ENCODE measurements around the gene CTTN. TPM values are rescaled to one million over a fixed set of nuclear protein-coding genes. Genes with fewer than 3 reads are reported as not detected.

Gene CTTN
- total RNA-seq, 1 donor from 2014 or later: 313 TPM

DNA sequence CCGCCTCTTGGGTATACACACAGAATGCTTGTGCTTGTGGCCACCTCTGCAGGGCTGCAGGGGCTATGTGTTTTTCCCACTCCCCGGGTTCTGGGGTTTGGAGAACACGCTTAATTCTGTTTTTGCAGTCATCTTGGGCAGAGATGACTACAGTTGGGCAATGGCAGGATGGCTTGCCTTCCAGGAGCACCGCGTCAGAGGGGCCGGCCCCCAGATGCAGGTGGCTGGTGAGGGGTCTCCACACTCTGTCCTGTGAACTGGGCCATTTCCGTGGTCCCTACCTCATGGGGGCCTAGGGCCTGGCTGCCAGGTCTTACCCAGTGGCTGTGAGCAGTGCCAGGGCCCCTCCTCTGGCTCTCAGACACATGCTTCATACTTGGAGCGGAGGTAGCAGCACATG, 68.3 kb downstream of the CTTN start:
- H3K27ac Mint-ChIP-seq (ENCODE audit: unreplicated experiment): no peak overlapping the region
- TF ChIP-seq, protein P1, sequence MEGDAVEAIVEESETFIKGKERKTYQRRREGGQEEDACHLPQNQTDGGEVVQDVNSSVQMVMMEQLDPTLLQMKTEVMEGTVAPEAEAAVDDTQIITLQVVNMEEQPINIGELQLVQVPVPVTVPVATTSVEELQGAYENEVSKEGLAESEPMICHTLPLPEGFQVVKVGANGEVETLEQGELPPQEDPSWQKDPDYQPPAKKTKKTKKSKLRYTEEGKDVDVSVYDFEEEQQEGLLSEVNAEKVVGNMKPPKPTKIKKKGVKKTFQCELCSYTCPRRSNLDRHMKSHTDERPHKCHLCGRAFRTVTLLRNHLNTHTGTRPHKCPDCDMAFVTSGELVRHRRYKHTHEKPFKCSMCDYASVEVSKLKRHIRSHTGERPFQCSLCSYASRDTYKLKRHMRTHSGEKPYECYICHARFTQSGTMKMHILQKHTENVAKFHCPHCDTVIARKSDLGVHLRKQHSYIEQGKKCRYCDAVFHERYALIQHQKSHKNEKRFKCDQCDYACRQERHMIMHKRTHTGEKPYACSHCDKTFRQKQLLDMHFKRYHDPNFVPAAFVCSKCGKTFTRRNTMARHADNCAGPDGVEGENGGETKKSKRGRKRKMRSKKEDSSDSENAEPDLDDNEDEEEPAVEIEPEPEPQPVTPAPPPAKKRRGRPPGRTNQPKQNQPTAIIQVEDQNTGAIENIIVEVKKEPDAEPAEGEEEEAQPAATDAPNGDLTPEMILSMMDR (IDR thresholded peaks at IDR 0.05): no peak
- no peaks in the 10 kb centered on the region for H3K9me3 Mint-ChIP-seq (ENCODE audit: unreplicated experiment)
- no peaks in the 10 kb centered on the region for H3K36me3 Mint-ChIP-seq (ENCODE audit: unreplicated experiment)
- no peaks in the 10 kb centered on the region for H3K4me1 Mint-ChIP-seq (ENCODE audit: unreplicated experiment)
- no peak overlapping the region for H3K4me3 Mint-ChIP-seq (ENCODE audit: unreplicated experiment)
- DNase-seq (ENCODE audit: extremely low spot score, unreplicated experiment): no peak
- H3K27me3 Mint-ChIP-seq (ENCODE audit: unreplicated experiment): peaks cover 24% of the 10 kb centered on the region

DNA sequence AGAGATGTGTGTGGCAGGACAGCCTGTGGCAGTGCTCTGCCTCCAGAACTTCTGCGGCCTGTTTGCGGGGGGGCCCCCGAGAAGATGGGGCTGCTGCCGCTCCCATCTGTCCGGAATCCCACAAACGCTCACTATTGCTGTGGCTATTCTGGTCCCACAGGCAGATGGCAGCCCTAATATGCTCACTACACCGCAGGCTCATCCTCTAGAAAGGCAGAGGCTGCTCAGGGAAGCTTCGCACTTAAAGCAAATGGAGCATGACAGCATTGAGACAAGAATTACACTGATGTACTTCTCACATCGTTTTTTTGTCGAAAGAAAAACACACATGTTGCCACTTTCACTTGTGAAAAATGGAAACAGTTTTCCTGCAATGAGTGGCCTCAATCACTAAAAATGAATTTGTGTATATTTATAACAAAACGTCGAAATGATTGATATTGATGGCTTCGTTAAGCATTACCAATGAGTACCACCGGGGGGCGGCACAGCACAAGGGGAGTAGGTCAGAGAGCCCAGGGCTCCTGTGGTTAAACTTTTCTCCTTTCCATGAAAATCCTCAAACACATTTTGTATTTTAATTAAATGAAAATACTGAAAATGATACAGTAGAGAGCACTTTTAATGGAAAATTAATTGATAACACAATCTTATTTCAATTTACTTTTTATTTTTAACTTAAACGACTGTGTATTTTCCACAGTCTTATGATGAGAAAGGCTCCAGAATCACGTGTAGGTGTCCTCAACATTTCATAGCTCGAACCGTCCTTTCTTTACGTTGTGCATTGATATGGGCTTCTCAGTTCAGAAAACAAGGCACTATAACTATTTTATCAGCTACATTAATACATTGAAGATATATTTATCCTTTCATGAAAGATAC, 69.1 kb downstream of the CTTN start:
- H3K9me3 Mint-ChIP-seq (ENCODE audit: unreplicated experiment): no peaks in the 10 kb centered on the region

DNA sequence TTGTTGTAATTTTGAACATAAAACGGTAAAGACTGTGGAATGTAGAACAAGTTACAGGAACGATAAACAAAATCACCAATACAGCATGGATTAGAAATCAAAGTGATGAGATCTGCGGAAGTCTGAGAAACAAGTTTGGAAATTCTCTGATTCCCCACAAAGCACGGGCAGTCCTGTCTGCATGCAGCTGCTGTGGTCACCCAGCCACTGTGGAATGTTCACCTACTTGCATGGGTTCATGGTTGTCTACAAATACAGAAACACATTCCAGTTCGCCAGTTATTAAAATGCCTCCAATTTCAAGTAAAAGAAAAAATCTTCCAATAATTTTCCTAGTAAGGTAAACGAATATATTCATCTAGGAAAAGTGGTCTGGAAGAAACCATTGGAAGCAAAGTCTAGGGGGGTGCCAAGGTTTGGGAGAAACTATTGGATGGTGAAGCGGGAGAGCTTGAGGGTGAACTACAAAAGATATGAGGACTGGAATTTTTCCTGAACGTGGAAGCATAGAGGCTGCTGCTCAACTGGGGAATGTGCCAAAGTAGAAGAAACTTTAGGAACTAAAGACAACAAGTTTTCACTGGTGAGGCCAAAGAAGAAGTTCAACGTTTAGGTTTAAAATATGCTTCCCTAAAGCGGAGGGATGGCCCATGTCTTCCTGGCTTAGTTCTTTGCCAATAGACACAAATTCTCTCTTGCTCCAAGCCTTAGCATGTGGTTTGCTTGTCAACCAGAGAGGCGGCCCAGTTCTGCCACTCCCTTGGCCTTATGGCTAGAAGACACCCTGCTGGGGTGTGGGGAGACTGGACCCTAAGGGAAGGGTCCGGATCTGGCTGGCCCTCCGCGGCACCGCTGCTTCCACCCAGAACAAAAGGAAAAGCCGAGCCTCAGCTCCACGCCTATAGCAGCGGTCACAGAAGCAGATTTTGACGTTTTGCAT, 70.2 kb downstream of the CTTN start:
- no peaks in the 10 kb centered on the region for H3K4me1 Mint-ChIP-seq (ENCODE audit: unreplicated experiment)
- no peaks in the 10 kb centered on the region for H3K36me3 Mint-ChIP-seq (ENCODE audit: unreplicated experiment)
- no peaks in the 10 kb centered on the region for H3K9me3 Mint-ChIP-seq (ENCODE audit: unreplicated experiment)
- H3K27ac Mint-ChIP-seq (ENCODE audit: unreplicated experiment): no peak overlapping the region
- DNase-seq (ENCODE audit: extremely low spot score, unreplicated experiment): peak; percentile 76
- TF ChIP-seq, protein P1 (IDR thresholded peaks at IDR 0.05): no peak
- H3K27me3 Mint-ChIP-seq (ENCODE audit: unreplicated experiment): peaks cover 19% of the 10 kb centered on the region
- H3K4me3 Mint-ChIP-seq (ENCODE audit: unreplicated experiment): no peak overlapping the region

More for the DNA sequence above, 69.1 kb downstream of the CTTN start:
- Mint-ChIP-seq H3K4me1 (ENCODE audit: unreplicated experiment) (no peaks in the 10 kb centered on the region), H3K36me3 (ENCODE audit: unreplicated experiment) (no peaks in the 10 kb centered on the region), H3K27ac (ENCODE audit: unreplicated experiment) (no peak overlapping the region), H3K4me3 (ENCODE audit: unreplicated experiment) (no peak overlapping the region), H3K27me3 (ENCODE audit: unreplicated experiment) (peaks cover 19% of the 10 kb centered on the region)
- no peak for DNase-seq (ENCODE audit: extremely low spot score, unreplicated experiment)
- TF ChIP-seq, protein P1 (IDR thresholded peaks at IDR 0.05): peak; percentile 91

DNA sequence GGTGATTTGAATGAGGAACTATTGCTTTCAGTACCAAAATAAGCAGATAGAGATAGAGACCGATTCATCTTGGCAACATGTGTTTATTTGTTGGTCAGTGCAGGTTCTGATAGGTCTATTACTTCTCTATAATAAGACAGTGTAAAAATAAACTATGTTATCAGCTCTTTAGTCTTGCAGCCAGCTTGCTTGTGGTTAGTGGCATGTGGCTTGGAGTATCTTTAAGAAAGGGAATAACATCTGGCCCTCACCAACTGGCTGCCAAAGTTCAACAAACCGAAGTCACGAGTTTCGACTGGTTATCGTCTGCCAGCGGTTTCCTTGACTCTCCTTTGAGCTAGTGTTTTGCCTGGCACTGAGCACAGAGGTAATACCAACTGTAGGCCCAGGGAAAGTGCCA, 71.8 kb downstream of the CTTN start:
- no peaks in the 10 kb centered on the region for H3K4me1 Mint-ChIP-seq (ENCODE audit: unreplicated experiment)
- TF ChIP-seq, protein P1 (IDR thresholded peaks at IDR 0.05): no peak
- H3K36me3 Mint-ChIP-seq (ENCODE audit: unreplicated experiment): no peaks in the 10 kb centered on the region
- no peaks in the 10 kb centered on the region for H3K9me3 Mint-ChIP-seq (ENCODE audit: unreplicated experiment)
- H3K27me3 Mint-ChIP-seq (ENCODE audit: unreplicated experiment): peaks cover 19% of the 10 kb centered on the region
- no peak overlapping the region for H3K4me3 Mint-ChIP-seq (ENCODE audit: unreplicated experiment)
- no peak overlapping the region for H3K27ac Mint-ChIP-seq (ENCODE audit: unreplicated experiment)
- no peak for DNase-seq (ENCODE audit: extremely low spot score, unreplicated experiment)

DNA sequence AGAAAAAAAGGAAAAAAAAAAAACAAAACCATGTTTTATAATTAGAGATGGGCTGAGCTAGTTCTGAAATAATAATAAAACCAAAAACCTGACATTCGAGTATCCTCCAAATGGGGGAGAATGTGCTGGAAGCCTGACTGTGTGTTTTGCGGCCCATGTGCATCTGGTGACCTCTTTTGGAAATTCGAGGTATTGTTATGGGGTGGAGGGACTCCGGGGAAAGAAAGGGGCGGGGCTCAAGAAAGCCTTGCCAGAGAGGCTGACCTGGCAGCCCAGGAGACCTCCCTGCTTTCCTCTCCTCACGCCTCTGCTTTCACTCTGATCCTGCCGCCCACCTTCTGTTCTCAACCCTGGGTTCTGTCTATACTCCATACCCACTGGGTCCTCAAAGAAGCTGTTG, 72.9 kb downstream of the CTTN start:
- H3K27me3 Mint-ChIP-seq (ENCODE audit: unreplicated experiment): peaks cover 19% of the 10 kb centered on the region
- DNase-seq (ENCODE audit: extremely low spot score, unreplicated experiment): no peak
- no peak overlapping the region for H3K4me3 Mint-ChIP-seq (ENCODE audit: unreplicated experiment)
- no peaks in the 10 kb centered on the region for H3K9me3 Mint-ChIP-seq (ENCODE audit: unreplicated experiment)
- H3K27ac Mint-ChIP-seq (ENCODE audit: unreplicated experiment): no peak overlapping the region
- no peaks in the 10 kb centered on the region for H3K36me3 Mint-ChIP-seq (ENCODE audit: unreplicated experiment)
- TF ChIP-seq, protein P1 (IDR thresholded peaks at IDR 0.05): peak; percentile 29
- H3K4me1 Mint-ChIP-seq (ENCODE audit: unreplicated experiment): no peaks in the 10 kb centered on the region
